Adrenal gland (tissue), 5 donors: ENCODE results near the gene SCOC.

Experiments
- POLR2A ChIP-seq, 2 donors: fragments of 450-650 bp; IDR thresholded peaks; one replicate each; pipeline ENCODE4 v1.6.1; 2017; ENCODE audit warnings: antibody characterized with exemption in 2 of 2, mild to moderate bottlenecking in 2 of 2, moderate library complexity in 1 of 2
- TF ChIP-seq, protein P1 (sequence below), 6 experiments: fragments of 450-650 bp in 4 of 6; fragments of 200-600 bp in 2 of 6; sonication (generic) in 1 of 6; IDR thresholded peaks; 1 replicate in 5 of 6; 2 replicates in 1 of 6; pipeline versions ENCODE4 v1.5.1 to v1.8.0; 2016 to 2021; ENCODE audit warnings: antibody characterized with exemption in 6 of 6, mild to moderate bottlenecking in 2 of 6, moderate library complexity in 1 of 6
- donor health status: DM: no; HTN: no; CAD: no.

DNA sequence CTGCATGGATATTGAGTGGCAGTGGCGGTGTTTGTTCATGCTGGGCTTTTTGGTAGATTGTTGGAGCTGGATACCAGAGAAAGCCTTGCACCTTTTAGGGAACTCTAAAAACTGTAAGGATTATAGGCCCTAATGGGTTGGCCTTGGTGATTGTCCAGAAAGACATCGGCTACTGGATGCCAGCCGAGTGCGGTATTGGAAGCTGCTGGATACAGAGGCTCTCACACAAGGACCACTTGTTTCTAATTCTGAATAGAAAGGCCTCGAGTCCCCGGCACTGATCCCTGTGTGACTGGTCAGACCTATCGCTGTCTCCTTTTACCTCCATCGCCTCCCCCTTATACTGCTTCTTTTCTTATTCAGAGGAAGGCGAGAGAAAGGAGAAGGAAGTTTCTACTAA lies 27.3 kb upstream of the SCOC start:
- TF ChIP-seq, protein P1, sequence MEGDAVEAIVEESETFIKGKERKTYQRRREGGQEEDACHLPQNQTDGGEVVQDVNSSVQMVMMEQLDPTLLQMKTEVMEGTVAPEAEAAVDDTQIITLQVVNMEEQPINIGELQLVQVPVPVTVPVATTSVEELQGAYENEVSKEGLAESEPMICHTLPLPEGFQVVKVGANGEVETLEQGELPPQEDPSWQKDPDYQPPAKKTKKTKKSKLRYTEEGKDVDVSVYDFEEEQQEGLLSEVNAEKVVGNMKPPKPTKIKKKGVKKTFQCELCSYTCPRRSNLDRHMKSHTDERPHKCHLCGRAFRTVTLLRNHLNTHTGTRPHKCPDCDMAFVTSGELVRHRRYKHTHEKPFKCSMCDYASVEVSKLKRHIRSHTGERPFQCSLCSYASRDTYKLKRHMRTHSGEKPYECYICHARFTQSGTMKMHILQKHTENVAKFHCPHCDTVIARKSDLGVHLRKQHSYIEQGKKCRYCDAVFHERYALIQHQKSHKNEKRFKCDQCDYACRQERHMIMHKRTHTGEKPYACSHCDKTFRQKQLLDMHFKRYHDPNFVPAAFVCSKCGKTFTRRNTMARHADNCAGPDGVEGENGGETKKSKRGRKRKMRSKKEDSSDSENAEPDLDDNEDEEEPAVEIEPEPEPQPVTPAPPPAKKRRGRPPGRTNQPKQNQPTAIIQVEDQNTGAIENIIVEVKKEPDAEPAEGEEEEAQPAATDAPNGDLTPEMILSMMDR (IDR thresholded peaks at IDR 0.05): no peak
- no peak for TF ChIP-seq POLR2A (IDR thresholded peaks at IDR 0.05)
